GM12878 (cell line): ENCODE measurements around the gene NKG7. TPM values are rescaled to one million over a fixed set of nuclear protein-coding genes. Genes with fewer than 3 reads are reported as not detected.

Experiments
- ATAC-seq: fragments of 200-7000 bp; cut with Tn5 transposase; 3 replicates; pipeline ENCODE4 v1.9.1; 2020; ENCODE audit warnings: mild to moderate bottlenecking, moderate library complexity
- BruUV-seq: library from RNA; stranded (reverse); fragments of 400-500 nt; replicated peaks from 2 replicates; lab custom pipeline; 2021; lab: Mats Ljungman, UMichigan
- CTCF ChIA-PET: fragments of 300-600 bp; sonication (Branson Sonifier 250); formaldehyde crosslinking; extraction: SDS; loops from one replicate; lab custom pipeline; 2021; ENCODE audit warnings: inconsistent platforms; lab: Yijun Ruan, JAX
- POLR2A ChIA-PET: fragments of 350-600 bp; formaldehyde crosslinking; extraction: SDS; loops from one replicate; lab custom pipeline; 2021; ENCODE audit warnings: inconsistent platforms; lab: Charles Lee
- RAD21 ChIA-PET: fragments of 300-600 bp; sonication (Branson Sonifier 250); formaldehyde crosslinking; loops from one replicate; lab custom pipeline; 2023; ENCODE audit warnings: antibody characterized with exemption; ENCODE audit not compliant: unreplicated experiment; lab: Charles Lee
- SMC1A ChIA-PET: fragments of 300-600 bp; sonication (Branson Sonifier 250); formaldehyde crosslinking; loops from one replicate; lab custom pipeline; 2023; ENCODE audit not compliant: unreplicated experiment, uncharacterized antibody; lab: Charles Lee
- DNase-seq: peaks from one replicate; pipeline ENCODE4 v3.0.0-alpha.2; 2011; ENCODE audit warnings: low read depth, low spot score
- FAIRE-seq: peaks from 3 replicates; lab custom pipeline; 2011; peaks lifted over from hg19 to GRCh38; lab: Jason Lieb, UNC
- H2AFZ ChIP-seq: 2 replicates; pipeline ENCODE4 v1.6.0; 2011; ENCODE audit warnings: low read depth, low read length, control low read depth; ENCODE audit not compliant: control insufficient read depth
- H3K27ac ChIP-seq: 2 replicates; pipeline ENCODE4 v1.5.1; 2011; ENCODE audit warnings: control low read depth; ENCODE audit not compliant: control insufficient read depth, insufficient read depth
- H3K27me3 ChIP-seq, 2 experiments: replicated peaks in 1 of 2; 2 replicates each; pipeline versions ENCODE4 v1.6.0 to v1.6.1; 2011; ENCODE audit warnings: low read length in 1 of 2; ENCODE audit not compliant: control insufficient read depth in 2 of 2, insufficient read depth in 2 of 2
- H3K36me3 ChIP-seq, 2 experiments: 2 replicates each; pipeline ENCODE4 v1.5.1; 2011; ENCODE audit warnings: low read length in 1 of 2; ENCODE audit not compliant: control insufficient read depth in 2 of 2, insufficient read depth in 2 of 2
- H3K4me1 ChIP-seq: 2 replicates; pipeline ENCODE4 v1.6.1; 2011; ENCODE audit warnings: mild to moderate bottlenecking, low read length, moderate library complexity, mixed read lengths; ENCODE audit not compliant: control insufficient read depth, insufficient read depth
- H3K4me2 ChIP-seq: 2 replicates; pipeline ENCODE4 v1.6.0; 2011; ENCODE audit warnings: control low read depth; ENCODE audit not compliant: control insufficient read depth, insufficient read depth
- H3K4me3 ChIP-seq: fragments of 200-600 bp; sonication (generic); 2 replicates; pipeline ENCODE4 v1.5.1; 2016
- H3K79me2 ChIP-seq: 2 replicates; pipeline ENCODE4 v1.6.0; 2011; ENCODE audit warnings: low read length; ENCODE audit not compliant: control insufficient read depth, insufficient read depth
- H3K9ac ChIP-seq: 2 replicates; pipeline ENCODE4 v1.8.0; 2011; ENCODE audit warnings: low read length, control low read depth, mixed read lengths; ENCODE audit not compliant: control insufficient read depth, insufficient read depth
- H3K9me3 ChIP-seq: replicated peaks from 3 replicates; pipeline ENCODE4 v1.5.1; 2011; ENCODE audit warnings: mild to moderate bottlenecking, low read length; ENCODE audit not compliant: control insufficient read depth, insufficient read depth
- H4K20me1 ChIP-seq: 2 replicates; pipeline ENCODE4 v1.6.0; 2011; ENCODE audit not compliant: control insufficient read depth, insufficient read depth
- BCL11A ChIP-seq: IDR thresholded peaks from 2 replicates; pipeline ENCODE4 v1.6.1; 2011; ENCODE audit warnings: low read depth, low read length
- BHLHE40 ChIP-seq, 2 experiments: fragments of 450-650 bp in 1 of 2; IDR thresholded peaks; 2 replicates each; pipeline ENCODE4 v1.6.1; 2011 to 2017; ENCODE audit warnings: low read depth in 2 of 2, borderline replicate concordance in 1 of 2, improper control_type of control experiment in 1 of 2, low read length in 1 of 2, mild to moderate bottlenecking in 1 of 2
- BMI1 ChIP-seq: fragments of 450-650 bp; IDR thresholded peaks from 2 replicates; pipeline ENCODE4 v1.6.1; 2016; ENCODE audit warnings: mild to moderate bottlenecking, moderate library complexity, borderline replicate concordance
- GABPA ChIP-seq: IDR thresholded peaks from 2 replicates; pipeline ENCODE4 v1.6.1; 2014; ENCODE audit warnings: antibody characterized with exemption, low read depth, mild to moderate bottlenecking, inconsistent platforms
- IRF3 ChIP-seq: fragments of 450-650 bp; IDR thresholded peaks from 2 replicates; pipeline ENCODE4 v1.6.1; 2014; ENCODE audit warnings: mild to moderate bottlenecking
- RELA ChIP-seq: fragments of 450-650 bp; IDR thresholded peaks from 2 replicates; pipeline ENCODE4 v1.8.0; 2014; ENCODE audit warnings: borderline replicate concordance; ENCODE audit not compliant: partially characterized antibody
- RFX5 ChIP-seq: IDR thresholded peaks from 2 replicates; pipeline ENCODE4 v1.6.1; 2011; ENCODE audit warnings: low read depth, low read length, improper control_type of control experiment
- SRF ChIP-seq, 2 experiments: IDR thresholded peaks; 2 replicates each; pipeline ENCODE4 v1.6.1; 2011; ENCODE audit warnings: low read depth in 2 of 2, low read length in 2 of 2, mild to moderate bottlenecking in 1 of 2, moderate library complexity in 1 of 2
- whole genome bisulfite sequencing: methylation state at CpG from one replicate; pipeline ENCODE4 v1.1.6; 2016; ENCODE audit warnings: low lambda C conversion rate; ENCODE audit not compliant: insufficient replicate concordance, insufficient coverage; ENCODE audit errors: missing lambda C conversion rate; 5-methylcytosine and 5-hydroxymethylcytosine counted together
- in situ Hi-C: fragments of 300-500 bp; cut with MboI; formaldehyde crosslinking; loops from 9 replicates; pipeline ENCODE4 v1.14.3; 2018; ENCODE audit warnings: mixed read lengths
- intact Hi-C: fragments of 100-400 bp; cut with micrococcal nuclease; formaldehyde crosslinking; loops from one replicate; pipeline ENCODE4 v1.14.2; 2022; ENCODE audit not compliant: unreplicated experiment
- polyA plus RNA-seq, 11 experiments: library from polyadenylated mRNA; depleted of rRNA in 4 of 11; unstranded in 6 of 11; stranded (reverse) in 5 of 11; fragments of >200 nt; fragmentation: Nextera tagmentation in 4 of 11; fragmentation: Illumina TruSeq in 1 of 11; extraction: Ambion mirVana in 4 of 11; extraction: Trizol in 1 of 11; gene quantifications; 1 replicate in 1 of 11; 2 replicates in 10 of 11; pipeline versions ENCODE4 v1.2.1 to v1.2.3, GENCODE V29; 2011 to 2016; ENCODE audit warnings: inconsistent platforms in 2 of 11, missing spikeins in 2 of 11, low read depth in 1 of 11
- total RNA-seq, 4 experiments: library from RNA; depleted of rRNA in 3 of 4; stranded (reverse); fragments of >200 nt in 3 of 4; fragmentation: Illumina TruSeq in 1 of 4; extraction: Trizol in 1 of 4; gene quantifications; 2 replicates each; pipeline versions ENCODE4 v1.2.1 to v1.2.3, GENCODE V29; 2013 to 2021
- TF ChIP-seq, protein P1 (sequence below): fragments of 450-650 bp; IDR thresholded peaks from 2 replicates; pipeline ENCODE4 v1.6.1; 2017; ENCODE audit warnings: mild to moderate bottlenecking, moderate library complexity

The NKG7 gene
- total and polyA plus RNA-seq, 10 of the 15 experiments (the other 5 are each of a cell fraction or from before 2014, with no cell fraction given), result 10.0 to 48.7 (median 22.3) TPM

GRCh38 chr19:51341066-51341465 is 31.4 kb downstream of the NKG7 start:
- intact Hi-C loops, result no loop called here
- Histone ChIP-seq H3K9me3 (no peaks in the 10 kb centered on the region), H3K4me1 (peaks cover 21% of the 10 kb centered on the region), H4K20me1 (no peaks in the 10 kb centered on the region), H3K27ac (no peak overlapping the region), H3K4me3 (no peak overlapping the region), H2AFZ (no peak overlapping the region), H3K9ac (no peak overlapping the region), H3K79me2 (no peaks in the 10 kb centered on the region), H3K27me3 (no peaks in the 10 kb centered on the region), H3K4me2 (no peak overlapping the region), H3K36me3 (no peaks in the 10 kb centered on the region; a peak in 1 of 4 replicates)
- ChIA-PET POLR2A (interaction anchor here (1.1 to 2.6 kb wide), 3 partner anchors 16 to 54 kb away, joined by 3 to 12 read pairs (median 11); partner anchors contain the start of gene ETFB), SMC1A (interaction anchor here (0.7 to 1.4 kb wide), 3 partner anchors 36 to 98 kb away, joined by 3 to 4 read pairs (median 3); no protein-coding TSS in a partner anchor), RAD21 (interaction anchor here (0.7 to 2.2 kb wide), 4 partner anchors 27 to 93 kb away, joined by 3 to 9 read pairs (median 5); no protein-coding TSS in a partner anchor), CTCF (interaction anchor here (0.7 to 5.1 kb wide), 8 partner anchors 25 to 100 kb away, joined by 3 to 47 read pairs (median 6); partner anchors contain the start of gene ETFB)
- 85% methylated on average over 18 of the region's 18 CpGs for whole genome bisulfite sequencing
- ATAC-seq, result no peak
- in situ Hi-C loops, result no loop called here
- no peak for DNase-seq
- TF ChIP-seq GABPA (no peak), IRF3 (no peak), RELA (no peak), RFX5 (no peak), BHLHE40 (IDR thresholded peaks at IDR 0.05; ENCODE audit: borderline replicate concordance in 1 of 2, low read depth in 2 of 2, low read length in 1 of 2) (no peak), BCL11A (no peak), SRF (IDR thresholded peaks at IDR 0.05; ENCODE audit: low read depth in 2 of 2, low read length in 2 of 2) (no peak), BMI1 (no peak)
- TF ChIP-seq, protein P1, sequence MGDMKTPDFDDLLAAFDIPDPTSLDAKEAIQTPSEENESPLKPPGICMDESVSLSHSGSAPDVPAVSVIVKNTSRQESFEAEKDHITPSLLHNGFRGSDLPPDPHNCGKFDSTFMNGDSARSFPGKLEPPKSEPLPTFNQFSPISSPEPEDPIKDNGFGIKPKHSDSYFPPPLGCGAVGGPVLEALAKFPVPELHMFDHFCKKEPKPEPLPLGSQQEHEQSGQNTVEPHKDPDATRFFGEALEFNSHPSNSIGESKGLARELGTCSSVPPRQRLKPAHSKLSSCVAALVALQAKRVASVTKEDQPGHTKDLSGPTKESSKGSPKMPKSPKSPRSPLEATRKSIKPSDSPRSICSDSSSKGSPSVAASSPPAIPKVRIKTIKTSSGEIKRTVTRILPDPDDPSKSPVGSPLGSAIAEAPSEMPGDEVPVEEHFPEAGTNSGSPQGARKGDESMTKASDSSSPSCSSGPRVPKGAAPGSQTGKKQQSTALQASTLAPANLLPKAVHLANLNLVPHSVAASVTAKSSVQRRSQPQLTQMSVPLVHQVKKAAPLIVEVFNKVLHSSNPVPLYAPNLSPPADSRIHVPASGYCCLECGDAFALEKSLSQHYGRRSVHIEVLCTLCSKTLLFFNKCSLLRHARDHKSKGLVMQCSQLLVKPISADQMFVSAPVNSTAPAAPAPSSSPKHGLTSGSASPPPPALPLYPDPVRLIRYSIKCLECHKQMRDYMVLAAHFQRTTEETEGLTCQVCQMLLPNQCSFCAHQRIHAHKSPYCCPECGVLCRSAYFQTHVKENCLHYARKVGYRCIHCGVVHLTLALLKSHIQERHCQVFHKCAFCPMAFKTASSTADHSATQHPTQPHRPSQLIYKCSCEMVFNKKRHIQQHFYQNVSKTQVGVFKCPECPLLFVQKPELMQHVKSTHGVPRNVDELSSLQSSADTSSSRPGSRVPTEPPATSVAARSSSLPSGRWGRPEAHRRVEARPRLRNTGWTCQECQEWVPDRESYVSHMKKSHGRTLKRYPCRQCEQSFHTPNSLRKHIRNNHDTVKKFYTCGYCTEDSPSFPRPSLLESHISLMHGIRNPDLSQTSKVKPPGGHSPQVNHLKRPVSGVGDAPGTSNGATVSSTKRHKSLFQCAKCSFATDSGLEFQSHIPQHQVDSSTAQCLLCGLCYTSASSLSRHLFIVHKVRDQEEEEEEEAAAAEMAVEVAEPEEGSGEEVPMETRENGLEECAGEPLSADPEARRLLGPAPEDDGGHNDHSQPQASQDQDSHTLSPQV, result no peak
- FAIRE-seq, result no peak
- no TSS peak for BruUV-seq
